A549 (cell line): ENCODE measurements around the gene ABCA2. TPM values are rescaled to one million over a fixed set of nuclear protein-coding genes. Genes with fewer than 3 reads are reported as not detected.

Source experiments
- ATAC-seq, 2 experiments: fragments of 200-7000 bp in 1 of 2; fragments of >200 bp in 1 of 2; cut with Nextera tagmentation in 1 of 2; cut with Tn5 transposase in 1 of 2; 3 replicates each; pipeline versions ENCODE4 v1.8.0 to v1.9.1; 2018 to 2020; ENCODE audit warnings: mild to moderate bottlenecking in 1 of 2, moderate library complexity in 1 of 2
- CTCF ChIA-PET: fragments of 300-600 bp; sonication (Branson Sonifier 250); formaldehyde crosslinking; extraction: SDS; loops from one replicate; lab custom pipeline; 2021; ENCODE audit warnings: antibody characterized with exemption, inconsistent platforms; lab: Yijun Ruan, JAX
- POLR2A ChIA-PET: fragments of 350-600 bp; formaldehyde crosslinking; extraction: SDS; loops from one replicate; lab custom pipeline; 2021; ENCODE audit warnings: antibody characterized with exemption, inconsistent platforms; lab: Yijun Ruan, JAX
- DNase-seq, 2 experiments: peaks; one replicate each; pipeline versions ENCODE4 v3.0.0 to v3.0.0-alpha.2; 2011 to 2016; ENCODE audit warnings: low read depth in 1 of 2, low spot score in 1 of 2
- FAIRE-seq: peaks from 2 replicates; lab custom pipeline; 2011; peaks lifted over from hg19 to GRCh38; lab: Jason Lieb, UNC
- H3K27ac ChIP-seq, 2 experiments: fragments of >200 bp; sonication (Bioruptor Twin); formaldehyde crosslinking; 3 replicates each; pipeline ENCODE4 v1.5.1; 2016 to 2017
- H3K4me1 ChIP-seq: fragments of >200 bp; sonication (Bioruptor Twin); formaldehyde crosslinking; 3 replicates; pipeline ENCODE4 v1.6.1; 2016
- H3K4me2 ChIP-seq: fragments of >200 bp; sonication (Bioruptor Twin); formaldehyde crosslinking; 3 replicates; pipeline ENCODE4 v1.6.1; 2016
- H3K4me3 ChIP-seq: fragments of >200 bp; sonication (Bioruptor Twin); formaldehyde crosslinking; 3 replicates; pipeline ENCODE4 v1.5.1; 2016
- H3K9me3 ChIP-seq: fragments of >200 bp; sonication (Bioruptor Twin); formaldehyde crosslinking; 3 replicates; pipeline ENCODE4 v1.6.1; 2016
- BCL3 ChIP-seq: fragments of >200 bp; sonication (Bioruptor Twin); formaldehyde crosslinking; IDR thresholded peaks from 3 replicates; pipeline ENCODE4 v1.6.1; 2016
- CBX2 ChIP-seq: fragments of 200-600 bp; sonication (generic); IDR thresholded peaks from 2 replicates; pipeline ENCODE4 v1.6.1; 2016; ENCODE audit warnings: low read depth, mild to moderate bottlenecking, borderline replicate concordance
- CHD4 ChIP-seq: fragments of 200-600 bp; sonication (generic); IDR thresholded peaks from 2 replicates; pipeline ENCODE4 v1.6.1; 2016; ENCODE audit warnings: antibody characterized with exemption, mild to moderate bottlenecking, borderline replicate concordance
- CTCF ChIP-seq: fragments of >200 bp; sonication (Bioruptor Twin); formaldehyde crosslinking; IDR thresholded peaks from 3 replicates; pipeline ENCODE4 v1.5.1; 2016
- EHMT2 ChIP-seq: fragments of 200-600 bp; sonication (generic); IDR thresholded peaks from 2 replicates; pipeline ENCODE4 v1.6.1; 2016; ENCODE audit warnings: antibody characterized with exemption, low read depth, mild to moderate bottlenecking, moderate library complexity
- ELK1 ChIP-seq: fragments of 150-350 bp; IDR thresholded peaks from 2 replicates; pipeline ENCODE4 v1.6.1; 2014; ENCODE audit warnings: low read depth, mild to moderate bottlenecking, low read length
- EP300 ChIP-seq, 2 experiments: fragments of >200 bp; sonication (Bioruptor Twin); formaldehyde crosslinking; IDR thresholded peaks; 2 replicates in 1 of 2; 3 replicates in 1 of 2; pipeline ENCODE4 v1.6.1; 2016 to 2017
- FOSL2 ChIP-seq, 2 experiments: fragments of 450-650 bp in 1 of 2; fragments of >200 bp in 1 of 2; sonication (Bioruptor Twin) in 1 of 2; formaldehyde crosslinking; IDR thresholded peaks; 2 replicates each; pipeline versions ENCODE4 v1.5.0 to v1.6.1; 2016 to 2020; ENCODE audit warnings: mild to moderate bottlenecking in 1 of 2, moderate library complexity in 1 of 2
- HEYL ChIP-seq: fragments of 250-450 bp; sonication (Bioruptor Pico); IDR thresholded peaks from 2 replicates; pipeline ENCODE4 v1.8.0; 2021; ENCODE audit warnings: mild to moderate bottlenecking, moderate library complexity
- HOXB13 ChIP-seq: fragments of 250-450 bp; sonication (Bioruptor Pico); IDR thresholded peaks from 2 replicates; pipeline ENCODE4 v1.5.0; 2020; ENCODE audit warnings: low read depth, mild to moderate bottlenecking, moderate library complexity
- HOXB5 ChIP-seq: fragments of 250-450 bp; sonication (Bioruptor Pico); IDR thresholded peaks from 2 replicates; pipeline ENCODE4 v1.5.0; 2020; ENCODE audit warnings: mild to moderate bottlenecking, moderate library complexity
- JUNB ChIP-seq: fragments of >200 bp; sonication (Bioruptor Twin); formaldehyde crosslinking; IDR thresholded peaks from 2 replicates; pipeline ENCODE4 v1.6.1; 2016
- KDM1A ChIP-seq: fragments of 200-600 bp; sonication (generic); IDR thresholded peaks from 2 replicates; pipeline ENCODE4 v1.6.1; 2016; ENCODE audit warnings: low read depth, mild to moderate bottlenecking
- MAFK ChIP-seq: fragments of 450-650 bp; IDR thresholded peaks from 2 replicates; pipeline ENCODE4 v1.6.1; 2014; ENCODE audit not compliant: partially characterized antibody
- MAX ChIP-seq: IDR thresholded peaks from 2 replicates; pipeline ENCODE4 v1.6.1; 2012
- ZNF302 ChIP-seq: fragments of 250-450 bp; sonication (Bioruptor Pico); IDR thresholded peaks from 2 replicates; pipeline ENCODE4 v1.9.0; 2021; ENCODE audit warnings: inconsistent platforms, mild to moderate bottlenecking, moderate library complexity
- ZSCAN20 ChIP-seq: fragments of 250-450 bp; sonication (Bioruptor Pico); IDR thresholded peaks from 2 replicates; pipeline ENCODE4 v1.8.0; 2022; ENCODE audit warnings: mild to moderate bottlenecking, moderate library complexity
- WGBS: methylation state at CpG from one replicate; pipeline ENCODE4 v1.1.6; 2017; ENCODE audit errors: missing lambda C conversion rate; 5-methylcytosine and 5-hydroxymethylcytosine counted together
- polyA plus RNA-seq, 4 experiments: library from polyadenylated mRNA; depleted of rRNA in 3 of 4; stranded (reverse); fragments of >200 nt; fragmentation: RNase III in 1 of 4; extraction: RNeasy Plus Mini Kit Qiagen cat#74134 plus additional on column Dnase treatment in 1 of 4; gene quantifications; 2 replicates in 3 of 4; 3 replicates in 1 of 4; pipeline ENCODE4 v1.2.3, GENCODE V29; 2011 to 2017

ABCA2 gene
- polyA plus RNA-seq, 2 of the 4 experiments (the other 2 are of a cell fraction): 8.3 to 24.7 TPM

GRCh38 chr9:136975644-136976043 is 52.4 kb downstream of the ABCA2 start:
- no peaks in the 10 kb centered on the region for H3K9me3 ChIP-seq
- no peak for FAIRE-seq
- POLR2A ChIA-PET: no interaction called here
- no peak overlapping the region for H3K27ac ChIP-seq
- 0 out of 3 replicates have a peak, but pooled peaks have one; percentile 8 for TF ChIP-seq CTCF
- no peak for TF ChIP-seq ZSCAN20 (CRISPR knock-in tag)
- TF ChIP-seq, all 56 proteins: peak for 1
- CTCF ChIA-PET: interaction anchor here (1.0 to 7.8 kb wide), 7 partner anchors 9 to 60 kb away, joined by 3 to 64 read pairs (median 5); partner anchors contain the start of genes ABCA2, C8G and FBXW5
- 85% methylated on average over 13 of the region's 14 CpGs for WGBS
- DNase-seq (no peak), ATAC-seq (no peak)
- peaks cover 14% of the 10 kb centered on the region for H3K4me1 ChIP-seq
- H3K4me2 ChIP-seq: no peak overlapping the region
- no peak overlapping the region for H3K4me3 ChIP-seq

GRCh38 chr9:136974817-136975535 is 53.1 kb downstream of the ABCA2 start:
- ChIA-PET CTCF (interaction anchor here (1.0 to 7.8 kb wide), 7 partner anchors 8 to 72 kb away, joined by 3 to 64 read pairs (median 5); partner anchors contain the start of genes ABCA2, C8G and FBXW5), POLR2A (no interaction called here)
- DNase-seq (no peak), FAIRE-seq (no peak), ATAC-seq (no peak)
- WGBS: 66% methylated on average over 11 of the region's 15 CpGs
- peaks cover 14% of the 10 kb centered on the region for H3K4me1 ChIP-seq
- H3K4me2 ChIP-seq: no peak overlapping the region
- no peaks in the 10 kb centered on the region for H3K9me3 ChIP-seq
- TF ChIP-seq CBX2: no peak
- TF ChIP-seq HOXB13: no peak
- no peak for TF ChIP-seq MAX
- no peak for TF ChIP-seq ZNF302 (CRISPR knock-in tag)
- TF ChIP-seq EHMT2: no peak
- TF ChIP-seq FOSL2 (IDR thresholded peaks at IDR 0.05): no peak
- no peak for TF ChIP-seq FOSL2 (CRISPR knock-in tag; IDR thresholded peaks at IDR 0.05)
- no peak for TF ChIP-seq CHD4
- no peak for TF ChIP-seq JUNB
- no peak for TF ChIP-seq HEYL (CRISPR knock-in tag)
- no peak for TF ChIP-seq HOXB5
- TF ChIP-seq BCL3: no peak
- TF ChIP-seq KDM1A: no peak
- no peak for TF ChIP-seq MAFK
- TF ChIP-seq EP300 (IDR thresholded peaks at IDR 0.05): no peak
- TF ChIP-seq ELK1: no peak
- no peak overlapping the region for H3K27ac ChIP-seq
- H3K4me3 ChIP-seq: no peak overlapping the region
